Gastroesophageal sphincter (tissue), 4 donors: ENCODE results near the gene TMEM175. TPM values are rescaled to one million over a fixed set of nuclear protein-coding genes. Genes with fewer than 3 reads are reported as not detected.

Experiments used
- ATAC-seq: fragments of 150-250 bp; one replicate; pipeline ENCODE4 v1.9.1; 2016; ENCODE audit warnings: mild to moderate bottlenecking, moderate library complexity
- H3K27ac ChIP-seq, 4 donors: fragments of 200-600 bp; sonication (generic) in 3 of 4; 1 replicate in 3 of 4; 2 replicates in 1 of 4; pipeline ENCODE4 v1.5.1; 2016 to 2019
- H3K27me3 ChIP-seq: fragments of 200-600 bp; sonication (generic); one replicate; pipeline ENCODE4 v1.5.1; 2019
- H3K36me3 ChIP-seq, 2 donors: fragments of 200-600 bp; sonication (generic); one replicate each; pipeline ENCODE4 v1.5.1; 2019; ENCODE audit warnings: control low read depth in 1 of 2
- H3K4me1 ChIP-seq, 3 donors: fragments of 200-600 bp; sonication (generic); 1 replicate in 2 of 3; 2 replicates in 1 of 3; pipeline ENCODE4 v1.5.1; 2016 to 2019; ENCODE audit warnings: control low read depth in 2 of 3
- H3K4me3 ChIP-seq, 2 donors: fragments of 200-600 bp; sonication (generic); one replicate each; pipeline ENCODE4 v1.5.1; 2019; ENCODE audit warnings: mild to moderate bottlenecking in 1 of 2, moderate library complexity in 1 of 2
- H3K9me3 ChIP-seq, 3 donors: fragments of 200-600 bp; sonication (generic); one replicate each; pipeline ENCODE4 v1.5.1; 2017 to 2019; ENCODE audit warnings: control low read depth in 2 of 3
- CTCF ChIP-seq, 4 experiments: fragments of 200-600 bp in 2 of 4; fragments of 450-650 bp in 2 of 4; sonication (generic) in 1 of 4; IDR thresholded peaks; one replicate each; pipeline ENCODE4 v1.5.1; 2017 to 2019; ENCODE audit warnings: antibody characterized with exemption in 4 of 4, mild to moderate bottlenecking in 2 of 4, moderate library complexity in 2 of 4
- EP300 ChIP-seq: sonication (generic); formaldehyde crosslinking; IDR thresholded peaks from one replicate; pipeline ENCODE4 v1.6.1; 2017; ENCODE audit warnings: antibody characterized with exemption, mild to moderate bottlenecking
- POLR2A ChIP-seq, 2 donors: fragments of 450-650 bp; IDR thresholded peaks; one replicate each; pipeline ENCODE4 v1.6.1; 2017; ENCODE audit warnings: antibody characterized with exemption in 2 of 2, mild to moderate bottlenecking in 2 of 2, moderate library complexity in 1 of 2
- POLR2AphosphoS5 ChIP-seq: sonication (generic); formaldehyde crosslinking; IDR thresholded peaks from one replicate; pipeline ENCODE4 v1.6.1; 2017; ENCODE audit warnings: antibody characterized with exemption
- WGBS, 2 donors: methylation state at CpG; one replicate each; pipeline ENCODE4 v1.1.5; 2018; ENCODE audit warnings: low coverage in 1 of 2; 5-methylcytosine and 5-hydroxymethylcytosine counted together
- total RNA-seq, 4 donors: library from RNA; depleted of rRNA; stranded (reverse); fragments of >200 nt; gene quantifications; one replicate each; pipeline ENCODE4 v1.1.0, GENCODE V29; 2016

The TMEM175 gene
- total RNA-seq, 4 donors from 2014 or later, result 21.7 to 40.3 (median 24.2) TPM

GRCh38 chr4:966266-967112, 34.2 kb downstream of the TMEM175 start:
- Histone ChIP-seq H3K27ac (no peak overlapping the region), H3K36me3 (peaks cover 0 to 59% of the 10 kb centered on the region in 2 donors), H3K9me3 (no peaks in the 10 kb centered on the region), H3K27me3 (peaks cover 16% of the 10 kb centered on the region), H3K4me1 (peaks cover 0 to 29% (median 2%) of the 10 kb centered on the region in 3 donors), H3K4me3 (no peak overlapping the region)
- TF ChIP-seq EP300 (no peak), POLR2A (IDR thresholded peaks at IDR 0.05) (no peak), CTCF (IDR thresholded peaks at IDR 0.05) (no peak), POLR2AphosphoS5 (no peak)
- no peak for ATAC-seq
- WGBS, 2 donors, result no CpG with 5 or more reads among the region's 48 CpGs

GRCh38 chr4:967113-968104, 35.1 kb downstream of the TMEM175 start:
- WGBS, 2 donors, result 17% methylated on average over 1 of the region's 76 CpGs; no CpG with 5 or more reads in 1 of the 2 donors
- H3K27me3 ChIP-seq, result peaks cover 16% of the 10 kb centered on the region
- TF ChIP-seq POLR2A (IDR thresholded peaks at IDR 0.05) (no peak), CTCF (IDR thresholded peaks at IDR 0.05) (no peak), EP300 (no peak), POLR2AphosphoS5 (no peak)
- H3K27ac ChIP-seq, result no peak overlapping the region
- no peak for ATAC-seq
- peaks cover 3 to 38% (median 11%) of the 10 kb centered on the region in 3 donors for H3K4me1 ChIP-seq
- no peaks in the 10 kb centered on the region for H3K9me3 ChIP-seq
- H3K36me3 ChIP-seq, result peaks cover 0 to 50% of the 10 kb centered on the region in 2 donors
- peak overlapping the region in 1 of 2 donors; percentile 16 for H3K4me3 ChIP-seq

GRCh38 chr4:968221-968620, 36.0 kb downstream of the TMEM175 start:
- Histone ChIP-seq H3K4me3 (peak overlapping the region in 1 of 2 donors; percentile 16), H3K4me1 (peaks cover 6 to 44% (median 14%) of the 10 kb centered on the region in 3 donors), H3K36me3 (peaks cover 0 to 42% of the 10 kb centered on the region in 2 donors), H3K9me3 (no peaks in the 10 kb centered on the region), H3K27me3 (peaks cover 16% of the 10 kb centered on the region), H3K27ac (no peak overlapping the region)
- no CpG with 5 or more reads among the region's 24 CpGs for WGBS, 2 donors
- no peak for ATAC-seq
- TF ChIP-seq POLR2A (IDR thresholded peaks at IDR 0.05) (no peak), POLR2AphosphoS5 (no peak), CTCF (IDR thresholded peaks at IDR 0.05) (no peak), EP300 (no peak)

- Histone ChIP-seq H3K9me3 (no peaks in the 10 kb centered on the region), H3K4me1 (peaks cover 6 to 47% (median 14%) of the 10 kb centered on the region in 3 donors), H3K27me3 (peaks cover 16% of the 10 kb centered on the region), H3K4me3 (no peak overlapping the region), H3K27ac (no peak overlapping the region), H3K36me3 (peaks cover 0 to 36% of the 10 kb centered on the region in 2 donors)
- no peak for ATAC-seq
- TF ChIP-seq POLR2A (IDR thresholded peaks at IDR 0.05) (no peak), CTCF (IDR thresholded peaks at IDR 0.05) (no peak), POLR2AphosphoS5 (no peak), EP300 (no peak)
- WGBS, 2 donors, result 61% methylated on average over 3 of the region's 23 CpGs; no CpG with 5 or more reads in 1 of the 2 donors
Measured at GRCh38 chr4:968621-969394, 36.5 kb downstream of the TMEM175 start.
